ENCODE data around the gene HEATR5A. TPM values are rescaled to one million over a fixed set of nuclear protein-coding genes. Genes with fewer than 3 reads are reported as not detected.
"Not testable (repeated sequence)": the region's sequence is repeated elsewhere in the genome, so short reads cannot be mapped to it uniquely, and the experiment has no call there.

The HEATR5A gene
- total RNA-seq, 1 donor from 2014 or later = 25.3 TPM

- no peak overlapping the region for H3K27ac Mint-ChIP-seq (ENCODE audit: unreplicated experiment)
- peaks cover 2% of the 10 kb centered on the region for H3K4me1 Mint-ChIP-seq (ENCODE audit: unreplicated experiment)
- no peak overlapping the region for H3K4me3 Mint-ChIP-seq (ENCODE audit: unreplicated experiment)
- no peaks in the 10 kb centered on the region for H3K9me3 Mint-ChIP-seq (ENCODE audit: unreplicated experiment)
- H3K36me3 Mint-ChIP-seq (ENCODE audit: low read depth, unreplicated experiment) = no peaks in the 10 kb centered on the region
- H3K27me3 Mint-ChIP-seq (ENCODE audit: unreplicated experiment) = peaks cover 3% of the 10 kb centered on the region
- DNase-seq (ENCODE audit: low spot score) = no peak
- TF ChIP-seq, protein P1, sequence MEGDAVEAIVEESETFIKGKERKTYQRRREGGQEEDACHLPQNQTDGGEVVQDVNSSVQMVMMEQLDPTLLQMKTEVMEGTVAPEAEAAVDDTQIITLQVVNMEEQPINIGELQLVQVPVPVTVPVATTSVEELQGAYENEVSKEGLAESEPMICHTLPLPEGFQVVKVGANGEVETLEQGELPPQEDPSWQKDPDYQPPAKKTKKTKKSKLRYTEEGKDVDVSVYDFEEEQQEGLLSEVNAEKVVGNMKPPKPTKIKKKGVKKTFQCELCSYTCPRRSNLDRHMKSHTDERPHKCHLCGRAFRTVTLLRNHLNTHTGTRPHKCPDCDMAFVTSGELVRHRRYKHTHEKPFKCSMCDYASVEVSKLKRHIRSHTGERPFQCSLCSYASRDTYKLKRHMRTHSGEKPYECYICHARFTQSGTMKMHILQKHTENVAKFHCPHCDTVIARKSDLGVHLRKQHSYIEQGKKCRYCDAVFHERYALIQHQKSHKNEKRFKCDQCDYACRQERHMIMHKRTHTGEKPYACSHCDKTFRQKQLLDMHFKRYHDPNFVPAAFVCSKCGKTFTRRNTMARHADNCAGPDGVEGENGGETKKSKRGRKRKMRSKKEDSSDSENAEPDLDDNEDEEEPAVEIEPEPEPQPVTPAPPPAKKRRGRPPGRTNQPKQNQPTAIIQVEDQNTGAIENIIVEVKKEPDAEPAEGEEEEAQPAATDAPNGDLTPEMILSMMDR (IDR thresholded peaks at IDR 0.05; ENCODE audit: unreplicated experiment) = no peak
These were observed 158.9 kb downstream of the HEATR5A start for GRCh38 chr14:31261523-31261858.

- not testable (repeated sequence) for H3K27ac Mint-ChIP-seq (ENCODE audit: unreplicated experiment); H3K4me3 Mint-ChIP-seq (ENCODE audit: unreplicated experiment); H3K9me3 Mint-ChIP-seq (ENCODE audit: unreplicated experiment); DNase-seq (ENCODE audit: low spot score); H3K27me3 Mint-ChIP-seq (ENCODE audit: unreplicated experiment); H3K36me3 Mint-ChIP-seq (ENCODE audit: low read depth, unreplicated experiment); H3K4me1 Mint-ChIP-seq (ENCODE audit: unreplicated experiment)
These were observed 161.3 kb downstream of the HEATR5A start for GRCh38 chr14:31259040-31259435.

GRCh38 chr14:31258427-31259039 lies 161.8 kb downstream of the HEATR5A start:
- H3K4me1 Mint-ChIP-seq (ENCODE audit: unreplicated experiment) = peaks cover under 1% of the 10 kb centered on the region
- no peaks in the 10 kb centered on the region for H3K36me3 Mint-ChIP-seq (ENCODE audit: low read depth, unreplicated experiment)
- H3K27me3 Mint-ChIP-seq (ENCODE audit: unreplicated experiment) = peaks cover 1% of the 10 kb centered on the region
- no peak overlapping the region for H3K27ac Mint-ChIP-seq (ENCODE audit: unreplicated experiment)
- H3K9me3 Mint-ChIP-seq (ENCODE audit: unreplicated experiment) = no peaks in the 10 kb centered on the region
- DNase-seq (ENCODE audit: low spot score) = no peak
- TF ChIP-seq, protein P1 (IDR thresholded peaks at IDR 0.05; ENCODE audit: unreplicated experiment) = no peak
- H3K4me3 Mint-ChIP-seq (ENCODE audit: unreplicated experiment) = no peak overlapping the region

- not testable (repeated sequence) for H3K4me1 Mint-ChIP-seq (ENCODE audit: unreplicated experiment); H3K9me3 Mint-ChIP-seq (ENCODE audit: unreplicated experiment); H3K27ac Mint-ChIP-seq (ENCODE audit: unreplicated experiment); H3K36me3 Mint-ChIP-seq (ENCODE audit: low read depth, unreplicated experiment); DNase-seq (ENCODE audit: low spot score); H3K27me3 Mint-ChIP-seq (ENCODE audit: unreplicated experiment); H3K4me3 Mint-ChIP-seq (ENCODE audit: unreplicated experiment)
These were observed 162.6 kb downstream of the HEATR5A start for GRCh38 chr14:31257554-31258426.

DNA sequence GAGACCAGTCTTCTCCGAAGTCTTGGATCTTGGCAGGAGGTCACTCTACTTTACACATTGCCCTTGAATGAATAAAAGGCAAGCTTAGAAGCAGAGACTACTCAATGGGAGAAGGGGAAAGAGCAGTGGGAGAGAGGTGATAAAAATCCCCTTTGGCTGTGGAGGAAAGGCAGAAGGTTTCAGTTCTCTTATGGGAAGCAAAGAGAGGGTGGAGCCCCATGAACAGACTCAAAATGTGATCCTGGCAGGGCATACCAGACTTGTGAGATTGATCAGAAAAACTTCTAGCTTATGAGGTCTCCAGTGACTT lies 163.2 kb downstream of the HEATR5A start:
- Mint-ChIP-seq H3K27ac (ENCODE audit: unreplicated experiment) (no peak overlapping the region), H3K4me3 (ENCODE audit: unreplicated experiment) (no peak overlapping the region), H3K27me3 (ENCODE audit: unreplicated experiment) (peaks cover 1% of the 10 kb centered on the region), H3K9me3 (ENCODE audit: unreplicated experiment) (no peaks in the 10 kb centered on the region), H3K36me3 (ENCODE audit: low read depth, unreplicated experiment) (no peaks in the 10 kb centered on the region), H3K4me1 (ENCODE audit: unreplicated experiment) (no peaks in the 10 kb centered on the region)
- TF ChIP-seq, protein P1 (IDR thresholded peaks at IDR 0.05; ENCODE audit: unreplicated experiment) = no peak
- DNase-seq (ENCODE audit: low spot score) = no peak
